Umbilical cord (tissue), 2 donors: ENCODE measurements around the gene DIS3L. TPM values are rescaled to one million over a fixed set of nuclear protein-coding genes. Genes with fewer than 3 reads are reported as not detected.
A peak's percentile ranks its signal among the peaks of the same experiment; 100 is the strongest.
"Not testable (repeated sequence)": the region's sequence is repeated elsewhere in the genome, so short reads cannot be mapped to it uniquely, and the experiment has no call there.

Experiments used
- DNase-seq: peaks from one replicate; pipeline ENCODE4 v3.0.0-alpha.2; 2015; ENCODE audit warnings: low spot score
- total RNA-seq: library from RNA; depleted of rRNA; stranded (reverse); fragments of >200 nt; gene quantifications from one replicate; pipeline ENCODE4 v1.2.3, GENCODE V29; 2014; ENCODE audit warnings: low replicate concordance; ENCODE audit not compliant: insufficient read depth

Gene DIS3L
- total RNA-seq, 1 donor from 2014 or later, result 22.4 TPM

DNA sequence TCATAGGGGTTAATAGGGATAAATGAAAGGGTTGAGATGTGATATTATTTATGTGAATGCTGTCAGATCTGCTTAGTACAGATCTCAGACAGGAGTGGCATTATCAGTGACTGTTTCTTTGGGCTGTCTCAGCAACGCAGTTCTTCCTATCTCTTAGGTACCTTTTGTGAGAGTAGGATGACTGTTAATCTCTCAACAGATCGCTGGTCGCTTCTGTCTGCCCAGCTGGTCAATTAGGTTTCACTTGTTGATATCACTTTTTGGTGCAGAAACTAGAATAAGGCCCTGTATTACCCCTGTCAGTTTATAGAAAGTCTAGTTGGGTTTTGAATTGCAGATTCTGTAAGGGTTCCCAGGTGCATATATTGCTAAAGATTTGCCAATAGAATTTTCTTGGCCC, 16.5 kb downstream of the DIS3L start:
- DNase-seq, result no peak

DNA sequence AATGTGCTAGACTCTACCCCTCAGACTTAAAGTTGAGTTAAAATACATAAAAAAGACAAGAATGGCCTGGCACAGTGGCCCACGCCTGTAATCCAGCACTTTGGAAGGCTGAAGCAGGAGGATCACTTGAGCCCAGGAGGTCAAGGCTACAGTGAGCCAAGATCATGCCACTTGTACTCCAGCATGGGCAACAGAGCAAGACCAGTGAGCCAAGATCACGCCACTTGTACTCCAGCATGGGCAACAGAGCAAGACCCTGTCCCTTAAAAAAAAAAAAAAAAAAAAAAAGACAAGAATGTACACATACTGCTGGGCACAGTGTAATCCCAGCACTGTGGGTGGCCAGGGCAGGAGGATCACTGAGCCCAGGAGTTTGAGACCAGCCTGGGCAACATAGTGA, 17.4 kb downstream of the DIS3L start:
- no peak for DNase-seq

DNA sequence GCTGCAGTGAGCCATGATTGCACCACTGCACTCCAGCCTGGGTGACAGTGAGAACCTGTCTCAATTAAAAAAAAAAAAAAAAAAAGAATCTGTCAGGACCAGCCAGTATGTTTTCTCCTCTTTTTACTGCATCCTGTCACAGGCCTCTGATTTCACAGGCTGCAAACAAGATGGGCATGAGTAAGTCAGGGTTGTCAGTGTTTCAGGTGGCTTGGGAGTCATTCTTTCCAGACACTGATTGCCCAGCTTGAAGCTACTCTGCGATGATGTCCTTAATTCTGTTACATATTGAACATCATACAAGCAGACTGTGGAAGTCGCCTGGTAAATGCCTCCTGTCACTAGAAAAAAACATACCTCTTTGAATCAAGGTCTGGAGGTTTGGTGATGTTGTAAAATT, 18.8 kb downstream of the DIS3L start:
- no peak for DNase-seq

DNA sequence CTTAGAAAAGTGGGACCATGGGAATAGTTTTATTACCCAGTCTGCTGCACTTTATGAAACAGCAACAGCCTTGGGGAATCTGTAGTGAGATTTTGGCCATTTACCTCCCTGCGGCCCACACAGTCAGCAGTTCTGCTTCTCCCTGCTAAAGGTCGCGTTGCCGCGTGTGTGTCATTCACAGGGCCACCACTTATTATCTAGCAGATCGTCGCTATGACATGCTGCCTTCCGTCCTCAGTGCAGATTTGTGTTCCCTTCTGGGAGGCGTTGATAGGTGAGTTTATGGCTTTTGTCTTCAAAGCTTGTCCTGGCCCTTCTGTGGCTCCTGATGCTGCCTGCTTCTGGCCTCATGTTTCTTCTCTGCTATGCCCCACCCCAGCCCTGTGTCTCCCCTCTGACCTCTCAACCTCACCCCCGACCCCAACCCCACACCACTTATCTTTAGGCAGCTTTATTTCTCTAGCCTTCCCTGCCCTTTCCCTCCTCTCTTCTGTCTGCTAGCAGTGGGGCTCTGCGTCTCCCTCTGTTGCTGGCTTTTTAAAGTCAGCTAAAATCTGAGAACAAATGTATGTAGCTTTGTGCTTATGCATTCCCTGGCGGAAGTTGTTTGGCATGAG, 30.1 kb downstream of the DIS3L start:
- DNase-seq, result no peak

DNA sequence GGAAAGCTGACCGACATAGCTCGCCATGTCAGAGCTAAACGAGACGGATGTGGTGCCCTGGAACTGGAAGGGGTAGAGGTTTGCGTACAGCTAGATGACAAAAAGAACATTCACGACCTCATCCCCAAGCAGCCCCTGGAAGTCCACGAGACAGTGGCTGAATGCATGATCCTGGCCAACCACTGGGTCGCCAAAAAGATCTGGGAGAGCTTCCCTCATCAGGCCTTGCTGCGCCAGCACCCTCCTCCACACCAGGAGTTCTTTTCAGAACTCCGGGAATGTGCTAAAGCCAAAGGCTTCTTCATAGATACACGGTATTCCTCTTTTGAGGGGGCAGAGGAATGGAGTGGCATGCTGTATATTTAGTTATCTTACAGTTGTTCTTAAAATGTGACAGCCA, 32.7 kb downstream of the DIS3L start:
- DNase-seq, result no peak

DNA sequence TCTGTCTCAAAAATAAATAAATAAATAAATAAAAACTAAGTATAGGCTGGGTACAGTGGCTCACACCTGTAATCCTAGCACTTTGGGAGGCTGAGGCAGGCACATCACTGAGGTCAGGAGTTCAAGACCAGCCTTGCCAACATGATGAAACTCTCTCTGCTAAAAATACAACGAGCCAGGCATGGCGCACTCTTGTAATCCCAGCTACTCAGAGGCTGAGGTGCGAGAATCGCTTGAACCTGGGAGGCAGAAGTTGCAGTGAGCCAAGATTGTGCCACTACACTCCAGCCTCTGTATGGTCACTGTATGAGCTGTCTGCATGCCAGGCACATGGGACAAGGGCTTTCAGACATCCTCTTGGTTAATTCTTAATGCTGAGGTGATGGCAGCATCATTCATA, 34.4 kb downstream of the DIS3L start:
- DNase-seq, result no peak

DNA sequence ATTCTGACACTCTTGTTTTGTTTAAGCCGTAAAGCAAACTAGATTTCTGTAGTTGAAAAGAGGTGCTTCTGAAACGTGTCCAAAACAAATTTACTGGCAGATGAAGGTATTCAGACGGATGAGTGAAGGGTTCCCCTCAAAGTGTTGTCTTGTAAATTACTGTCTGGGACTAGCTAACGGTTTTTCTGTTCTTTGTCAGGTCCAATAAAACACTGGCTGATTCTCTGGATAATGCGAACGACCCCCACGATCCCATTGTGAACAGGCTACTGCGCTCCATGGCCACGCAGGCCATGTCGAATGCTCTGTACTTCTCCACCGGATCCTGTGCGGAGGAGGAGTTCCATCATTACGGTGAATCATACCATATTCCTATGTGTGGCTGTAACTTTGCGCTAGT, 35.4 kb downstream of the DIS3L start:
- no peak for DNase-seq

DNA sequence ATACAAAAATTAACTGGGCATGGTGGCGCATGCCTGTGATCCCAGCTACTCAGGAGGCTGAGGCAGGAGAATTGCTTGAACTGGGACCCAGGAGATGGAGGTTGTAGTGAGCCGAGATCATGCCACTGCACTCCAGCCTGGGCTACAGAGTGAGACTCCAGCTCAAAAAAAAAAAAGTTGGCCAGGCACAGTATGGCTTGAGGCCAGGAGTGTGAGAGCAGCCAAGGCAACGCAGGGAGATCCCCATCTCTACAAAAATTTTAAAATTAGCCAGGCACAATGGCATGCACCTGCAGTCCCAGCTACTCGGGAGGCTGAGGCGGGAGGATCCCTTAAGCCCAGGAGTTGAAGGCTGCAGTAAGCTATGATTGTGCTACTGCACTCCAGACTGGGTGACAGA, 55.2 kb downstream of the DIS3L start:
- DNase-seq, result not testable (repeated sequence)

DNA sequence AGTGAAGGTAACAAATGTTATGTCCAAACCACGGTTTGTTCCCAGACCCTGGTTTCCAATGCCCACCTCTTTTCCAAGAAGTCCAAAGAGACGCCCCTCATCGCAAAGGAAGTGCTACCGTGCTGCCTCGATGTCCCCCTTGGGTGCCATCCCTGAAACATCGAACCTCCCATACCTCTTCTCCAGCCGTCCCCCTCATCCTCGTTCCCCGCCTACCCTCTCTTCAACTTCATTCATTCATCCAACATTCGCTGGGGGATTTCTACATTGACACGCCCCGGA, 62.6 kb downstream of the DIS3L start:
- no peak for DNase-seq

DNA sequence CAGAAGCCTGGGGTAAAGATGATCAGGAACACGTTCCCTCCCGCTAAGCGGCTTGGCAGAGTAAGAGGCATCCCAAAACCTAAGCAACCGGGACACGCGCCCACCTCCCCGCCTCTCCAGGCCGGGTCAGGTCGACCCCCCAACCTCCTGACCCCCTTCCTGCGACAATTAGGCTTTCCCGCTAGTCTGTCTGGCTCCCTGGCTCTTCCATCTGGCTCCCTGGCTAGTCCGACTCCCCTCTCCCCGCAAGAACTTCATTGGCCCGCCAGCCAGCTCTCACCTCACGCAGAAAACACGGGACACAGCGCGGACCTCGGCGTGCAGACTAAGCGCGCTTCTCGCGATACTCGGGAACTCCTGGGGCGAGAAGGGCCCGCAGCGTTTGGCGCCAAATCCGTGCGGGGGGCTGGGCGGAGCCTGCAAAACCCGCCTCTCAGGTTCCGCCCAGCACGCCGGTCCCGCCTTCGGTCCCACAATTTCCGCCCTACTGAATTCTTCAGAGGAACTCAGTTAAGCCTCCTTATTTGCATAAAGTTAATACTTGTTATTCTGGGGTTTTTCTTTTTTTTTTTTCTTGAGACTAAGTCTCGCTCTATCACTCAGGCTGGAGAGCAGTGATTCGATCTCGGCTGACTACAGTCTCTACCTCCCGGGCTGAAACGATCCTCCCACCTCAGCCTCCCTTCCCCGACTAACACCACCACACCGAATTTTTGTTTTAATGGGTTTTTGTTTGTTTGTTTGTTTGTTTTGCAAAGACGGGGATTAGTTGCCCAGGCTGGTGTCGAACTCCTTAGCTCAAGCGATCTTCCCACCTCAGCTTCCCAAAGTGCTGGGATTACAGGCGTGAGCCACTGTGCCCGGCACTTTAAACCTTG, 63.2 kb downstream of the DIS3L start, which contains the start of gene TIPIN:
TIPIN (minus strand) TSS at position 327 of the 878 bp plus-strand sequence. CDS start 3,738 bp downstream, outside the sequence.
- DNase-seq, result peak; percentile 96

DNA sequence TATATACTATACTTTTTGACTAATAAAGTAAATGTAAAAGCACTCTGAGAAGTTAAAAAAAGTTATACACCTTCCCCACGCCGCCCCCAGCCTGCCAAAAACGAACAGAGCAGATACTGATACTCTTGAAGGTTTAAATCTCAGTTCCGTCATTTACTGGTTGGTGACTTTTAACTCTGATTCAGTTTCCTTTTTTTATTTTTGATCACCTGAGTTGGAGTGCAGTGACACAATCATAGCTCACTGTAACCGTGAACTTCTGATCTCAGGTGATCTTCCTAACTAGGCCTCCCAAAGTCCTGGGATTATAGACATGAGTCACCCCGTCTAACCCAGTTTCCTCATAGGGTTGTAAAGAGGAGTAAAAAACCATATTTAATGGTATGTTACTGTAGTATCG, 66.4 kb downstream of the DIS3L start:
- no peak for DNase-seq

DNA sequence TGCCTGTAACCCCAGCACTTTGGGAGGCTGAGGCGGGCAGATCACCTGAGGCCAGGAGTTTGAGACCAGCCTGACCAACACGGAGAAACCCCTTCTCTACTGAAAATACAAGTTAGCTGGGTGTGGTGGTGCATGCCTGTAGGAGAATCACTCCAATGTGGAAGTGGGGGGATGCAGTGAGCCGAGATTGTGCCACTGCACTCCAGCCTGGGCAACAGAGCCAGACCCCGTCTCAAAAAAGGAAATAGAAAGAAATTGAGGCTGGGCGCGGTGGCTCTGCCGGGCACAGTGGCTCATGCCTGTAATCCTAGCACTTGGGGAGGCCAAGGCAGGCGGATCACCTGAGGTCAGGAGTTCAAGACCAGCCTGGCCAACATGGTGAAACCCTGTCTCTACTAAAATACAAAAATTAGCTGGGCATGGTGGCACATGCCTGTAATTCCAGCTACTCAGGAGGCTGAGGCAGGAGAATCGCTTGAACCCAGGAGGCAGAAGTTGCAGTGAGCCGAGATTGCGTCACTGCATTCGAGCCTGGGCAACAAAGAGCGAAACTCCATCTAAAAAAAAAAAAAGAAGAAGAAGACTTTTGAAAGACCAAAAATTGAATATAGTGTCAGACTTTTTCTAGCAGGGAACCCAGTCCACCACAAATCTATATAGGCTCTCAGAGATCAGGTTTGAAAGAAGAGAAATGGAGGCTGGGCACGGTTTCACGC, 68.5 kb downstream of the DIS3L start:
- not testable (repeated sequence) for DNase-seq

DNA sequence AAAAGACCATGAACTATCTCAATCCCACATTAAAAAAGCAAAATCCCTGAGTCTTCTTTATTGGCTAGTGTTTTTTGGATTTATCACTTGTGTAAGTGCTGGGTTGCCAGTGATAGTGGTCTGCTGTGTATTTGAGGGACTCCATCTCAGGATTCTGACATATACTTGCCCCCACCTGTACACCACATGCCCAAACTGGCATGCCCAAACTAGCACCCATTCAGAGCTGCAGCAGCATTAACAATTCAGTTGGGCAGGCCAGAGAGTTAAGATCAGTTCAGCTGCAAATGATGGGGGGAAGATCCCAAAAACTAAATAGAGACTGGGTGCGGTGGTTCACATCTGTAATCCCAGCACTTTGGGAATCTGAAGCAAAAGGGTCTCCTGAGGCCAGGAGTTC, 69.4 kb downstream of the DIS3L start:
- DNase-seq, result no peak

DNA sequence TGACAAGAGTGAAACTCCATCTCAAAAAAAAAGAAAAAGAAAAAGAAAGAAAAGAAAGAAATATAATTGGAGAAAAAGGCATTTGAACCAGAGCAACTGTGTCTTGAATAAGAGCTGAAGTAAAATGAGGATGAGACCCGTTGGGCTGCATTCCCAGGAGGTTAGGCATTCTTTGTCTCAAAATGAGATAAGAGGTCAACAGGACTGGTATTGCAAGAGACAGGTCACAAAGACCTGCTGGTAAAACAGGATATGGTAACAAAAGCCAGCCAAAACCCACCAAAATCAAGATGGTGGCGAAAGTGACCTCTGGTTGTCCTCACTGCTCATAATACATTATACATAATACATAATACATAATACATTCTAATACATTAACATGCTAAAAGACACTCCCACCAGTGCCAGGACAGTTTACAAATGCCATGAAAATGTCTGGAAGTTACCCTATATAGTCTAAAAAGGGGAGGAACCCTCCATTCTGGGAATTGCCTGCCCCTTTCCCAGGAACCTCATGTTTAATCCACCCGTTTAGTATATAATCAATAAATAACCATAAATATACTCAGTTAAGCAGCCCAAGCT, 71.7 kb downstream of the DIS3L start:
- DNase-seq, result peak; percentile 29

DNA sequence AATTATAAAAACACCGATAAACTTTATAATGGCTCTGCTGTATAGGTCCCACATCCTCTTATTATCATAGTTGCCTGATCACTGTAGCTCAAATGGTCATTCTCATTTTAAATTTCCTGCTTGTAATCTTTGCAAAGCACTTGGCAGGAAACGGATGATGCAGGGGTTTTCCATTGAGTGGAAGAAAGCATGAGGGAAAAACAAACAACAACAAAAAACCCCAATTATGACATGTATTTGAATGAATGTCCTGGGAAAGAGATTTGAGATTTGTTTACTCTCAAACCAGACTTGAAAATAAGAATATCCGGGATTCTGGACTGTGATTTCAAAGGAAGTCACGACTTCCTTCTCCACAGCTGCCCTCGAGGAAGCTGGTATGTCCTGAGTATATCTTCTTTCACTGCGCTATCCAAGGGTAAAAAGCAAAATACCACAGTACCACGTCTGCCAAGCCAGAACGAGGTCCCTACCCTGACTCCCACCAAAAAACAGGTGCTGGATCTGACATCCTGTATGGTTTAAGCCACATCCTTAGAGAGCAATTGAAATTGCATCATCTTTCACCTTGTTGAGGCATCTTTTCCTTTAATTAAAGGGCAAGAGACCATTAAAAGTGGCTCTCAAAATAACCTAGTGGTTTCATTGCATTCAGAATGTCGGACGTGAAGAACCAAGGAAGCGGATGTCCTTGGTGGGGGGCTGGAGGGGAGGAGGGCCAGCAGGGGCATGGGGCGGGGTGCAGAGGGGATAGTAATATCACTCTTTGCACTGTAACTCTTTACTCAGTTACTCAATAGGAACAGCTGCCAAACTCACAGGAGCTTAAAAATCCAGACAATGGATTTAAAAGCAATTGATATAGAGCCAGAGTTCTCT, 76.6 kb downstream of the DIS3L start:
- peak; percentile 22 for DNase-seq

DNA sequence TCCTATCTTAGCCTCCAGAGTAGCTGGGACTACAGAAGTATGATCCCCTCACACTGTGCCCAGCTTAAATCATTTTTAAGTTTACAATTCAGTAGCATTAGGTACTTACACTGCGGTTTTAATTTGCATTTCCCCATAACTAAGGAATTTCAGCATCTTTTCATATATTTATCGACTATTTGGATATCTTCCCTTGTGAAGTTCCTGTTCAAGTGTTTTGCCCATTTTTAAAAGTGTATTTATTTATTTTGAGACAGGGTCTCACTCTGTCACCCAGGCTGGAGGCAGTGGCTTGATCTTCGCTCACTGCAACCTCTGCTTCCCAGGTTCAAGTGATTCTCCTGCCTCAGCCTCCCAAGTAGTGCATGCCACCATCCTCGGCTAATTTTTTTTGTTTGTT, 80.8 kb downstream of the DIS3L start:
- DNase-seq, result no peak

DNA sequence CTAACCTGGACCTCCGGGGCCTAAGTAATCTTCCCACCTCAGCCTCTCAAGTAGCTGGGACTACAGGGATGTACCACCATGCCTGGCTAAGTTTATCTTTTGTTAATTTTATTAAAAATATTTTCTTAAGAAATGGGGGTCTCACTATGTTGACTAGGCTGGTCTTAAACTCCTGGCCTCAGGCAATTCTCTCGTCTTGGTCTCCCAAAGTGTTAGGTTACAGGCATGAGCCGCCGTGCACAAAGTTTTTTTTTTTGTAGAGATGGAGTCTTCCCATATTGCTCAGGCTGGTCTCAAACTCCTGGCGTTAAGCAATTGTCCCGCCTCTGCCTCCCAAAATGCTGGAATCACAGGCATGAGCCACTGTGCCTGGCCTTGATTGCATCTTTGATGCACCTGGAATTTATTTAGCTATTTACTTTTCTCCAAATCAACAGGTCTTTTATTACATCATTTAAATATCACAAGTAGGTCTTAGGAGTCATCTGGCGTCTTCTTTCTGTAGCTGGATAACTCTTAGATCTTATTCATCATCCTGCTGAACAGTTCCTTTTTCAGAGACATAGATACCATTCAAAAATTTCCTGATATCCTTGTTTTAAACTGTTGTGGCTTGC, 85.6 kb downstream of the DIS3L start:
- DNase-seq, result no peak

DNA sequence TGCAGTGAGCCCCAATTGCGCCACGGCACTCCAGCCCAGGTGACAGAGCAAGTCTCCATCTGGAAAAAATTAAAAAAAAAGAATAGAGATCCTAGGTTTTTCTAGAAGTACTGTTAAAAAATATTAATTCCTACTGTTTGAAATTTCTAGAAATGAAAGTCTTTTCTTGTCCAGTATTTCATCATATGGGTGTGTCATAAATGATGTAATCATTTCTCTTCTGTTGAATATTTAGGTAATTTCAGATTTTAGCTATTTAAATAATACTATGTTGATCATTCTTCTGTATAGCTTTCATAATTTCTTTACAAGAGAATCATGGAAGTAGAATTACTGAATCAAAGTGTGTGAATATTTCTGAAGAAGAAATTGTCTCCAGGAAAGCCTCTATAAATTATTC, 88.0 kb downstream of the DIS3L start:
- DNase-seq, result not testable (repeated sequence)
